HUES64 (cell line): ENCODE data around the gene GNLY.

Experiments used
- H3K27ac ChIP-seq: 2 replicates; pipeline ENCODE4 v1.7.0; 2013; ENCODE audit warnings: low read depth, low read length, inconsistent platforms
- H3K27me3 ChIP-seq: 2 replicates; pipeline ENCODE4 v1.6.1; 2013; ENCODE audit warnings: mild to moderate bottlenecking, low read length; ENCODE audit not compliant: insufficient read depth
- H3K36me3 ChIP-seq: 2 replicates; pipeline ENCODE4 v1.6.1; 2013; ENCODE audit warnings: mild to moderate bottlenecking, low read length; ENCODE audit not compliant: insufficient read depth
- H3K4me1 ChIP-seq: 2 replicates; pipeline ENCODE4 v1.6.1; 2013; ENCODE audit warnings: mild to moderate bottlenecking, low read length, moderate library complexity; ENCODE audit not compliant: insufficient read depth
- H3K4me3 ChIP-seq: 2 replicates; pipeline ENCODE4 v1.5.1; 2013; ENCODE audit warnings: mild to moderate bottlenecking, low read length, moderate library complexity
- H3K9ac ChIP-seq: 2 replicates; pipeline ENCODE4 v1.6.1; 2013; ENCODE audit warnings: mild to moderate bottlenecking, low read depth, low read length
- H3K9me3 ChIP-seq: 2 replicates; pipeline ENCODE4 v1.6.1; 2013; ENCODE audit warnings: low read depth, low read length; ENCODE audit not compliant: insufficient read depth
- WGBS: fragments of 150-250, 120-280 bp; methylation state at CpG from one replicate; pipeline ENCODE4 v1.1.7; 2013; ENCODE audit warnings: missing lambda C conversion rate; 5-methylcytosine and 5-hydroxymethylcytosine counted together

Gene GNLY

DNA sequence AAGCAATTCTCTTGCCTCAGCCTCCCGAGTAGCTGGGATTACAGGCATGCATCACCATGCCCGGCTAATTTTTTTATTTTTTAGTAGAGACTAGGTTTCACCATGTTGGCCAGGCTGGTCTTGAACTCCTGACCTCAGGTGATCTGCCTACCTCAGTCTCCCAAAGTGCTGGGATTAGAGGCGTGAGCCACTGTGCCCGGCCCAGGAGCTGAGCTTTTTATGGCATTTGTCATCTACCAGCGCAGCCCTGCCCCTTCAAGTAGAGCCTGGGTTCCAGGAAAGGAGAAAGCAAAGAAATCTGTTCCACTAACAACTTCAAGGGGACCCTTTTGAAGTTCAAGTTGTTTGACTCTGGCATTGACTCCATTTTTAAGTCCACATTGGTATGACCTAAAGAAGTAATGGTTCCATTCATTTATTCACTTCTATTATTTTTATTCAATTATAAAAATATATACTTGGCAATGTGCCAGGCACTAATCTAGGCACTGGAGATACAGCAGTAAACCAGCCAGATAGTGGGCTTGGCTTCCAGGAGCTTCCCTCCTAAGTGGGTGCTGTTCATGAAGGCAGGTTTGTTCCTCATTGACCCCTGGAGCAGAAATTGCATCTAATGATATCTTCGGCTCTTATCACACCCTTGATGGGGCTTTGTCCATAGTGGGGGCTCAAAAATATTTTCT, 18.2 kb upstream of the GNLY start:
- Histone ChIP-seq H3K4me3 (no peak overlapping the region), H3K27me3 (0 out of 2 replicates have a peak, but pooled peaks cover 2% of the 10 kb centered on the region), H3K27ac (no peak overlapping the region), H3K9ac (no peak overlapping the region), H3K36me3 (no peaks in the 10 kb centered on the region), H3K9me3 (no peaks in the 10 kb centered on the region), H3K4me1 (no peaks in the 10 kb centered on the region)
- WGBS, result 94% methylated on average over 6 of the region's 6 CpGs

DNA sequence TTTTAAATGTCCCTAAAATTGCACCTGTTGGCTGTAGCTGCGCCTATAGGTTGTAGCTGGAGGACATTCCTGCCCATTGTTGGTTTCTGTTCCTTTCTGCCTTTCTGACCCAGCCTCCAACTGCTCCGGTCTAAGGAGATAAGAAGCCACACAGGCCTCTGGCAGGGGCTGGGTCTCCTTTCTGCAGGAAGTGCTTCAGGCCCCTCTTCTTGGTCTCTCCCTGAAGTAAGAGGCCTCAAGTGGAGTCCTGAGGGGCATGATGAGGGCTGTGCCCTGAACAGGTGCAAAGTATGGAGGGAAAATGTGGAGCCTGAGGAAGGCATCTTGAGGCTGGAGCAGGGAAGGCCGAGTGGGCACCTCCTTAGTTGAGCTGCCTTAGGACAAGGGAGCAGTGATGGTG, 15.8 kb upstream of the GNLY start:
- Histone ChIP-seq H3K4me3 (no peak overlapping the region), H3K4me1 (no peaks in the 10 kb centered on the region), H3K27ac (no peak overlapping the region), H3K27me3 (0 out of 2 replicates have a peak, but pooled peaks cover 2% of the 10 kb centered on the region), H3K9me3 (no peaks in the 10 kb centered on the region), H3K36me3 (no peaks in the 10 kb centered on the region), H3K9ac (no peak overlapping the region)
- 87% methylated on average over 3 of the region's 3 CpGs for WGBS

DNA sequence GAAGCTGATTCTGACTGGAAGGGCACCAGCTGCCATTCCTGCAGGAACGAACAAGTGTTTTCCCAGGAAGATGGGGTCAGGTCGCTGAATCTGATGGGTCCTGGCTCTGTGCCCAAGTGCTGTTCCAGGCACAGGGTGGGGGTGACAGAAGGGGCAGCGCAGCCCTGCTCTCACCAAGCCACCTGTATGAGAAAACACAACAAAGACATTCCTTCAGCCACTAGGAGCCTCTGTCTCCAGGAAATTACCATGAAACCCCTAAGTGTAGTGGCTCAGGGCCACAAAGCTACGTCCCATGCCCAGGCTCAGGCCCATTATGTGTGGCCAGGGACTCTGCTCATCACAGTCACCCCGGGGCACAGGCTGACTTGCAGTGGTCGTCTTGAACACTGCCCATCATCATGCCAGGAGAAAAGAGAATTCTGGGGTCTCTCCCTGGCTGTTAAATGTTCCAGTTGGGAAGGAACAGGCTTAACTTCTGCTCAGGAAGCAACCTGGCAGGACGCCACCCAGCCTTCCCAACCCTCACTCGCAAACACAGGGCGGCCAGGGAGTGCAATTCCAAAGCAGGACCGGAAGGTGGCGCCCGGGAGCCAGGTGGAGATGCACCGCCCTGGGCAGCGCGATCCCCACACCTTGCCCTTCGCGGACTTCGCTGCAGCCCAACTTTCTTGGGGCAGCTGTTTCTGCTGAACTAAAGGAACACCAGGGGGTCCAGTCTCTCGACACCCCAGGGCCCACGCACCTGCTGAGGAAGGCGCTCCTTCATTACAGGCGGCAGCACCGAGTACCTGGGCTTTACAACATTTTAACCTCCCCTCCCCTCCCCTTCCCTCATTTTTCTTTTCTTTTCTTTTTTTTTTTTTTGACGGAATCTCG, 15.1 kb upstream of the GNLY start:
- Histone ChIP-seq H3K36me3 (no peaks in the 10 kb centered on the region), H3K9me3 (no peaks in the 10 kb centered on the region), H3K27ac (no peak overlapping the region), H3K4me1 (no peaks in the 10 kb centered on the region), H3K27me3 (0 out of 2 replicates have a peak, but pooled peaks cover 2% of the 10 kb centered on the region), H3K4me3 (peak overlapping the region; percentile 36), H3K9ac (no peak overlapping the region)
- WGBS, result 26% methylated on average over 25 of the region's 25 CpGs

DNA sequence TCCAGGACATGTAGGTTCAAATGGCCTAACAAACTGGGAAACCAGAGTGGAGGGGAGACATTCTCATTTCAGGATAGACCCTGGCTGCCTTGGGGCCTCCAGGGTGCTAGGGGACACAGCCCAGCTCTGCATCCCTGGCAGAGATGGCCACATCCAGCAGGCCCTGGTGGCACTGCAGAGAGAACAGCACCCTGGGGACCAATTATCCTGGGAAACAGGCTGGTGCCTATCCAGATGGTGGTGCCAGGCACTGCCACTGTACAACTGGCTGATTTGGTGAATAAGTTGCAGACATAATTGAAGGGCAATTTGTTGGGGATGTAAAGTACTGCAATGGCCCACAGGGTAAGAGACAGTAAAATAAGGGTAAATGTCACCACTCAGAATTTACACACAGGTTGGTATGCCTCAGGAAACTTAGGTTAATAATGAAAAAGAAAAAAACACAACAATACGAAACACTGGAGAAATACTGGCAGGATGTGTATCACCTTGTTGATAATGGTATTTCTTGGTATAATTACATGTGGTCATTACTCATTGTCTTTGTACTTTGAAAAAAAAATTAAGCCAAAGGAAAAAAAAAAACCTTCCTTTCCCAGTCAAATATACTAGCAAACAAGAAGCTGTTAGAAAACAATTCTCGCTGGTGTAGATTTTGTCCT, 13.3 kb upstream of the GNLY start:
- H3K4me3 ChIP-seq, result no peak overlapping the region
- no peak overlapping the region for H3K9ac ChIP-seq
- 0 out of 2 replicates have a peak, but pooled peaks cover 2% of the 10 kb centered on the region for H3K27me3 ChIP-seq
- H3K27ac ChIP-seq, result no peak overlapping the region
- H3K4me1 ChIP-seq, result no peaks in the 10 kb centered on the region
- WGBS, result 93% methylated on average over 2 of the region's 2 CpGs
- H3K9me3 ChIP-seq, result no peaks in the 10 kb centered on the region
- H3K36me3 ChIP-seq, result no peaks in the 10 kb centered on the region

DNA sequence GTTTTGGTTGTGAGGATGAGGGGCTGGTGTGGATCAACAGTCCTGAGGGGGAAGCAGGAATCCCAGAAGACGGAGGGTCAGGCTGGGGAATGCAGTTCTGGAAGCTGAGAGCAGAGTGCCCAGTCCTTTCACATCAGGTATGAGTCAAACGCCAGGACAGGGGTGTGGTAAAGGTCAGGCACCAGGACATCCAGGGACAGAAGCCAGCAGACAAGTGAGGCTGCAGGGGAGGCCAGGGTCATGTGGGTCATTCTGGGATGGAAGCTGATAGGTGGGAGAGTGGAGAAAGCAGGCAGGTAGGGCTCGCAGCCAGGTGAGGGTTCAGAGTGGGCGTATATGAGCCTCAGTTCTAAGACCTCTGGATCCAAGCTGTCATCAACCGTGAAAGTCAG, 12.8 kb upstream of the GNLY start:
- H3K27me3 ChIP-seq, result 0 out of 2 replicates have a peak, but pooled peaks cover 2% of the 10 kb centered on the region
- no peaks in the 10 kb centered on the region for H3K36me3 ChIP-seq
- 80% methylated on average over 5 of the region's 5 CpGs for WGBS
- no peak overlapping the region for H3K9ac ChIP-seq
- no peak overlapping the region for H3K4me3 ChIP-seq
- H3K4me1 ChIP-seq, result no peaks in the 10 kb centered on the region
- no peaks in the 10 kb centered on the region for H3K9me3 ChIP-seq
- no peak overlapping the region for H3K27ac ChIP-seq

DNA sequence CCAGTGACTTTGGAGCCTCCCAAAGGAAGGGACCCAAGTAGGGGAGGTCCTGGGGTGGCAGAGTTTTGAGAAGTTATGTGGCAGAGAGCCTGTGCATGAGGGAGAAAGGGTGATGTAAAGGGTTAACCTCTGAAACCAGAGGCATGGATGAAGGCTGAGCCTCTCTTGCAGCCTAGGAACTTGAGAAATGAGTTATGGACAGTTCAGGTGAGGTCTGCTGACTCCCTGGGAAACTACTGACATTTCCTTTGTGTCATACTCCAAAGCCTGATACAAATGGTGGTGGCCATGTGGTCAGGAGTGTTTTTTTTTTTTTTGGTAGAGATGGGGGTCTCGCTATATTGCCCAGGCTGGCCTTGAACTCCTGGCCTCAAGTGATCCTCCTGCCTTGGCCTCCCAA, 12.4 kb upstream of the GNLY start:
- H3K9ac ChIP-seq, result no peak overlapping the region

DNA sequence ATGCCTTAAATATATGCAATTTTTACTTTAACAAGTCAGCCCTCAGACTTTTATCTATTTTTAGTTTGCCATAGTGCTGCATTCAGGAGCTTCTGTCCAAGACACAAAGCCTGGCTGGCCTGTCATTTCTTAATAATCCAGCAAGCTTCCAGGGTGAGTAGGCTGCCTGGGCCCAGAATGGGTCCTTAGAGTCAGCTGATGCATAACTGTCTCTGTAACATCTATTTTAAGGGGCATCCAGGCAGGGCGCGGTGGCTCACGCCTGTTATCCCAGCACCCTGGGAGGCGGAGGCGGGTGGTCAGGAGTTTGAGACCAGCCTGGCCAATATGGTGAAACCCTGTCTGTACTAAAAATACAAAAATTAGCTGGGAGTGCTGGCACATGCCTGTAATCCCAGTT, 11.8 kb upstream of the GNLY start:
- Histone ChIP-seq H3K9me3 (no peaks in the 10 kb centered on the region), H3K27ac (no peak overlapping the region), H3K27me3 (0 out of 2 replicates have a peak, but pooled peaks cover 2% of the 10 kb centered on the region), H3K4me1 (peaks cover 4% of the 10 kb centered on the region; the same call in 1 of the 2 replicates), H3K36me3 (no peaks in the 10 kb centered on the region), H3K9ac (no peak overlapping the region), H3K4me3 (no peak overlapping the region)
- 93% methylated on average over 5 of the region's 5 CpGs for WGBS

More for the DNA sequence above, 12.4 kb upstream of the GNLY start:
- 100% methylated on average over 1 of the region's 1 CpG for WGBS
- Histone ChIP-seq H3K27ac (no peak overlapping the region), H3K4me3 (no peak overlapping the region), H3K36me3 (no peaks in the 10 kb centered on the region), H3K9me3 (no peaks in the 10 kb centered on the region), H3K4me1 (no peaks in the 10 kb centered on the region), H3K27me3 (0 out of 2 replicates have a peak, but pooled peaks cover 2% of the 10 kb centered on the region)

DNA sequence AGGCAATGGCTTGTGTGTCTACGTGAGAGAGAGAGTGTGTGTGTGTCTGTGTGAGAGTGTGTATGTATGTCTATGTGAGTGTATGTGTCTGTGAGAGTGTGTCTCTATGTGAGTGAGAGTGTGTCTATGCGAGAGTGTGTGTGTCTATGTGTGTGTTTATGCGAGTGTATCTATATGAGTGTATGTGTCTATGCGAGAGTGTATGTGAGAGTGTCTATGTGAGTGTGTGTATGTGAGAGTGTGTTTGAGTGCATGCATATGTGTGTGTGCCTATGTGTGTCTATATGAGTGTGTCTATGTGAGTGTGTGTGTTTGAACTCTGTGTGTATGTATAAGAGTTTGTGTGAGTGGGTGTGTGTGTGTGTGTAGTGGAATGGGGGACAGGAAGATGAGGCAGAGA, 9.8 kb upstream of the GNLY start:
- Histone ChIP-seq H3K9me3 (no peaks in the 10 kb centered on the region), H3K27ac (no peak overlapping the region), H3K4me3 (no peak overlapping the region), H3K4me1 (peaks cover 4% of the 10 kb centered on the region; the same call in 1 of the 2 replicates), H3K36me3 (no peaks in the 10 kb centered on the region), H3K27me3 (0 out of 2 replicates have a peak, but pooled peaks cover under 1% of the 10 kb centered on the region), H3K9ac (no peak overlapping the region)
- WGBS, result 91% methylated on average over 4 of the region's 4 CpGs

DNA sequence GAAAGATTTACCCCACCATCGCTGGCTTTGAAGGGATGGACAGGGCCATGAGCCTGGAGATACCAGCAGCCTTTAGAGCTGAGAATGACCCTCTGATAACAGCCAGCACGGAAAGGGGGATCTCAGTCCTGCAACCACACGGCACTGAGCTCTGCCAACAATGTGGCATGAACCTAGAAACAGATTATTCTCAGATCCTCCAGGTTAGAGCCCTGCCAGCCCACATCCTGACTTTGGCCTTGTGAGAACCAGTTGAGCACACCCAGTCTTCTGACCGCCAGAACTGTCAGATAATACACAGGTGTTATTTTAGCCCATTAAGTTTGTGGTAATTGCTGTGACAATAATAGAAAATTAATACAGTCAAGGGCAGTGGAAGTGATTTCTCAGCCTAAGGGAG, 9.4 kb upstream of the GNLY start:
- whole genome bisulfite sequencing, result 85% methylated on average over 4 of the region's 4 CpGs
- Histone ChIP-seq H3K27ac (no peak overlapping the region), H3K9ac (no peak overlapping the region)

DNA sequence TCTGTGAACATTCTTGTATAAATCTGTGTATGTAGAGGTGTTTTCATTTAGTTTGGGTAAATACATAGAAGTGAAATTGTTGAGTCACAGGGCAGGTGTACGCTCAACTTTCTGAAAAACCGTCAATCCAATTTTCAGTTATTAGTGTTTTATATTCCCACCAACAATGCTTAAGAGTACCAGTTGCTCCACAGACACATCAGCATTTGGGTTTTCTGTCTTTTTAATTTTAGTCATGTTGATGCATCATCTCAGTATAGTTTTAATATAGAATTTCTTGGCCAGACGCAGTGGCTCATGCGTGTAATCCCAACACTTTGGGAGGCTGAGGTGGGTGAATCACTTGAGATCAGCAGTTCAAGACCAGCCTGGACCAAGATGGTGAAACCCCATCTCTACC, 3.2 kb upstream of the GNLY start:
- Histone ChIP-seq H3K9ac (no peak overlapping the region), H3K4me3 (no peak overlapping the region), H3K9me3 (no peaks in the 10 kb centered on the region), H3K36me3 (no peaks in the 10 kb centered on the region), H3K27me3 (no peaks in the 10 kb centered on the region), H3K27ac (no peak overlapping the region), H3K4me1 (peaks cover 4% of the 10 kb centered on the region; the same call in 1 of the 2 replicates)
- WGBS, result 93% methylated on average over 4 of the region's 4 CpGs

More for the DNA sequence above, 9.4 kb upstream of the GNLY start:
- Histone ChIP-seq H3K4me1 (peaks cover 4% of the 10 kb centered on the region; the same call in 1 of the 2 replicates), H3K36me3 (no peaks in the 10 kb centered on the region), H3K4me3 (no peak overlapping the region), H3K27me3 (no peaks in the 10 kb centered on the region), H3K9me3 (no peaks in the 10 kb centered on the region)
